IMR-90 (cell line): ENCODE results near the gene OR52J3. TPM values are rescaled to one million over a fixed set of nuclear protein-coding genes. Genes with fewer than 3 reads are reported as not detected.

Source experiments
- ATAC-seq: fragments of 200-7000 bp; cut with Tn5 transposase; 2 replicates; pipeline ENCODE4 v1.9.1; 2020; ENCODE audit warnings: low read depth, mild to moderate bottlenecking, moderate library complexity
- BruUV-seq: library from RNA; stranded (reverse); fragments of 400-500 nt; replicated peaks from 2 replicates; lab custom pipeline; 2021; lab: Mats Ljungman, UMichigan
- CTCF ChIA-PET: fragments of 300-600 bp; formaldehyde crosslinking; extraction: SDS; loops from one replicate; lab custom pipeline; 2021; ENCODE audit warnings: antibody characterized with exemption; lab: Yijun Ruan, JAX
- POLR2A ChIA-PET: fragments of 300-600 bp; sonication (Branson Sonifier 250); formaldehyde crosslinking; loops from one replicate; lab custom pipeline; 2022; ENCODE audit warnings: antibody characterized with exemption; ENCODE audit not compliant: unreplicated experiment; lab: Charles Lee
- DNase-seq: peaks from one replicate; pipeline ENCODE4 v3.0.0; 2013
- H2AFZ ChIP-seq: replicated peaks from 2 replicates; pipeline ENCODE3; 2013; ENCODE audit warnings: low read length, mild to moderate bottlenecking; ENCODE audit not compliant: poor library complexity
- H2AK5ac ChIP-seq: 2 replicates; pipeline ENCODE4 v1.6.1; 2013; ENCODE audit warnings: low read depth, low read length, inconsistent platforms
- H2AK9ac ChIP-seq: replicated peaks from 2 replicates; pipeline ENCODE3; 2013; ENCODE audit warnings: mild to moderate bottlenecking, low read depth, low read length, moderate library complexity; ENCODE audit not compliant: poor library complexity
- H2BK120ac ChIP-seq: 2 replicates; pipeline ENCODE4 v1.6.1; 2013; ENCODE audit warnings: low read depth, low read length, inconsistent platforms
- H2BK15ac ChIP-seq: 3 replicates; pipeline ENCODE4 v1.6.1; 2013; ENCODE audit warnings: low read depth, low read length, inconsistent platforms
- H2BK20ac ChIP-seq: 2 replicates; pipeline ENCODE4 v1.6.1; 2013; ENCODE audit warnings: low read depth, mild to moderate bottlenecking, inconsistent platforms, low read length, moderate library complexity
- H2BK5ac ChIP-seq: 2 replicates; pipeline ENCODE4 v1.6.1; 2013; ENCODE audit warnings: mild to moderate bottlenecking, low read depth, low read length, inconsistent platforms; ENCODE audit not compliant: poor library complexity, severe bottlenecking
- H3K14ac ChIP-seq: replicated peaks from 2 replicates; pipeline ENCODE4 v1.6.1; 2013; ENCODE audit warnings: low read depth, low read length, inconsistent platforms
- H3K18ac ChIP-seq: 2 replicates; pipeline ENCODE4 v1.6.1; 2013; ENCODE audit warnings: low read depth, low read length, control low read depth
- H3K23ac ChIP-seq: 2 replicates; pipeline ENCODE4 v1.6.1; 2013; ENCODE audit warnings: low read depth, low read length, inconsistent platforms
- H3K27ac ChIP-seq: 2 replicates; pipeline ENCODE4 v1.5.1; 2013; ENCODE audit warnings: mild to moderate bottlenecking, control low read depth, low read length; ENCODE audit not compliant: insufficient read depth
- H3K27me3 ChIP-seq: 2 replicates; pipeline ENCODE4 v1.6.1; 2013; ENCODE audit warnings: low read length; ENCODE audit not compliant: control insufficient read depth, insufficient read depth
- H3K36me3 ChIP-seq: 2 replicates; pipeline ENCODE4 v1.6.1; 2013; ENCODE audit warnings: low read length, mixed read lengths; ENCODE audit not compliant: control insufficient read depth, insufficient read depth
- H3K4ac ChIP-seq: 2 replicates; pipeline ENCODE4 v1.6.1; 2013; ENCODE audit warnings: low read depth, low read length, inconsistent platforms
- H3K4me1 ChIP-seq: 2 replicates; pipeline ENCODE4 v1.6.1; 2013; ENCODE audit warnings: low read length, mixed read lengths; ENCODE audit not compliant: control insufficient read depth, insufficient read depth
- H3K4me2 ChIP-seq: 2 replicates; pipeline ENCODE4 v1.6.1; 2013; ENCODE audit warnings: low read depth, mild to moderate bottlenecking, control low read depth, low read length, moderate library complexity
- H3K4me3 ChIP-seq: 2 replicates; pipeline ENCODE4 v1.5.1; 2013; ENCODE audit warnings: low read depth, mild to moderate bottlenecking, control low read depth, low read length, moderate library complexity; ENCODE audit not compliant: insufficient read depth
- H3K56ac ChIP-seq: 2 replicates; pipeline ENCODE4 v1.6.1; 2013; ENCODE audit warnings: low read length, inconsistent platforms; ENCODE audit not compliant: insufficient read depth; ENCODE audit errors: extremely low read depth
- H3K79me1 ChIP-seq, 2 experiments: 2 replicates each; pipeline ENCODE4 v1.6.1; 2013; ENCODE audit warnings: low read length in 2 of 2, inconsistent platforms in 1 of 2, low read depth in 1 of 2
- H3K9ac ChIP-seq: 2 replicates; pipeline ENCODE4 v1.6.1; 2013; ENCODE audit warnings: low read depth, low read length, control low read depth
- H3K9me1 ChIP-seq: 2 replicates; pipeline ENCODE4 v1.6.1; 2013; ENCODE audit warnings: low read length, inconsistent platforms; ENCODE audit not compliant: insufficient read depth
- H3K9me3 ChIP-seq: 2 replicates; pipeline ENCODE4 v1.6.1; 2013; ENCODE audit warnings: low read length; ENCODE audit not compliant: control insufficient read depth, insufficient read depth
- H4K20me1 ChIP-seq: 2 replicates; pipeline ENCODE4 v1.6.1; 2013; ENCODE audit warnings: low read length, inconsistent platforms; ENCODE audit not compliant: insufficient read depth
- H4K5ac ChIP-seq: 2 replicates; pipeline ENCODE4 v1.6.1; 2013; ENCODE audit warnings: mild to moderate bottlenecking, low read depth, low read length, control low read depth
- H4K8ac ChIP-seq, 2 experiments: 2 replicates each; pipeline ENCODE4 v1.6.1; 2013; ENCODE audit warnings: low read depth in 2 of 2, low read length in 2 of 2, control low read depth in 1 of 2, inconsistent platforms in 1 of 2
- H4K91ac ChIP-seq: 2 replicates; pipeline ENCODE4 v1.6.1; 2013; ENCODE audit warnings: low read depth, low read length, inconsistent platforms; ENCODE audit not compliant: insufficient read depth
- FOS ChIP-seq: fragments of 150-350 bp; IDR thresholded peaks from 2 replicates; pipeline ENCODE4 v1.6.1; 2016; ENCODE audit warnings: low read depth, low read length
- dilution Hi-C: fragments of 300-500 bp; cut with HindIII; formaldehyde crosslinking; loops from one replicate; pipeline ENCODE4 v1.14.3; 2018; ENCODE audit warnings: low sequenced_read_pairs; ENCODE audit not compliant: unreplicated experiment
- in situ Hi-C: fragments of 300-500 bp; cut with MboI; formaldehyde crosslinking; loops from 3 replicates; pipeline ENCODE4 v1.14.3; 2019; ENCODE audit warnings: low sequenced_read_pairs, inconsistent platforms, mixed read lengths
- intact Hi-C: fragments of 100-400 bp; cut with micrococcal nuclease; formaldehyde crosslinking; loops from 2 replicates; pipeline ENCODE4 v1.10.0; 2022
- polyA plus RNA-seq, 3 experiments: library from polyadenylated mRNA; depleted of rRNA; stranded (reverse); fragments of >200 nt; gene quantifications; 2 replicates each; pipeline ENCODE4 v1.2.3, GENCODE V29; 2012; ENCODE audit warnings: low replicate concordance in 1 of 3
- total RNA-seq: library from RNA; depleted of rRNA; stranded (reverse); fragments of >200 nt; gene quantifications from 2 replicates; pipeline ENCODE4 v1.2.3, GENCODE V29; 2012
- TF ChIP-seq, protein P1 (sequence below): fragments of 150-350 bp; IDR thresholded peaks from 2 replicates; pipeline ENCODE4 v1.6.1; 2017; ENCODE audit warnings: mild to moderate bottlenecking, antibody characterized with exemption, low read length, low read depth

The OR52J3 gene
- total and polyA plus RNA-seq, 2 of the 4 experiments (the other 2 are of a cell fraction): not detected

DNA sequence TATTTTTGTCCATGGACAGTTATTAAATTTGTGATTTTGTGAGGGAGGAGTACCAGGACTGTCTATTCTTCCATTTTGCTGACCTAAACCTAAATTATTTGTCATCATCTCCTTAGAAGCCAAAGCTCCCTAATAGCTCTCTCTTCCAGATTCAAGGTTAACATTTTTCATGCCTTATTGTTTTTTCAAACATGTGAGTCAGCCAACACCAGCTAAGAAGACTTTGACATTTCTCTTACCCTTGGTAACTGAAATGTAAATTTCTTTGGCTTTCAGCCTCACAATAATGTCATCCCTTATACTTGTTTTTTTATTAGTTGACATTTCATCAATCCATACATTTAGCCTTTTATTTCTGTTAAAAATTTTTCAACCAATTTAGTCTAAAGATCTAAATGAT, 42.2 kb downstream of the OR52J3 start:
- no TSS peak for BruUV-seq
- Histone ChIP-seq H2AK5ac (no peak overlapping the region), H2AK9ac (no peak overlapping the region), H3K56ac (no peak overlapping the region), H3K9me1 (no peaks in the 10 kb centered on the region), H3K4me1 (no peaks in the 10 kb centered on the region), H4K20me1 (no peaks in the 10 kb centered on the region), H2AFZ (no peak overlapping the region), H3K4me2 (no peak overlapping the region), H3K23ac (no peak overlapping the region), H3K36me3 (no peaks in the 10 kb centered on the region), H2BK5ac (no peak overlapping the region), H3K27me3 (no peaks in the 10 kb centered on the region), H3K4ac (no peak overlapping the region), H3K27ac (no peak overlapping the region), H2BK20ac (no peak overlapping the region), H2BK120ac (no peak overlapping the region), H2BK15ac (no peak overlapping the region), H4K8ac (no peak overlapping the region), H4K91ac (no peak overlapping the region), H3K9me3 (no peaks in the 10 kb centered on the region), H3K4me3 (no peak overlapping the region), H3K18ac (no peak overlapping the region), H4K5ac (no peak overlapping the region), H3K79me1 (no peaks in the 10 kb centered on the region), H3K14ac (no peak overlapping the region), H3K9ac (no peak overlapping the region)
- TF ChIP-seq, protein P1, sequence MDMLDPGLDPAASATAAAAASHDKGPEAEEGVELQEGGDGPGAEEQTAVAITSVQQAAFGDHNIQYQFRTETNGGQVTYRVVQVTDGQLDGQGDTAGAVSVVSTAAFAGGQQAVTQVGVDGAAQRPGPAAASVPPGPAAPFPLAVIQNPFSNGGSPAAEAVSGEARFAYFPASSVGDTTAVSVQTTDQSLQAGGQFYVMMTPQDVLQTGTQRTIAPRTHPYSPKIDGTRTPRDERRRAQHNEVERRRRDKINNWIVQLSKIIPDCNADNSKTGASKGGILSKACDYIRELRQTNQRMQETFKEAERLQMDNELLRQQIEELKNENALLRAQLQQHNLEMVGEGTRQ: no peak
- TF ChIP-seq FOS: no peak
- no peak for DNase-seq
- in situ Hi-C loops (no loop called here), intact Hi-C loops (no loop called here), dilution Hi-C loops (no loop called here)
- ChIA-PET CTCF (no interaction called here), POLR2A (no interaction called here)
- no peak for ATAC-seq
